Peyer's patch (tissue), 4 donors: ENCODE data around the gene VPS9D1. TPM values are rescaled to one million over a fixed set of nuclear protein-coding genes. Genes with fewer than 3 reads are reported as not detected.
"Not testable (repeated sequence)": the region's sequence is repeated elsewhere in the genome, so short reads cannot be mapped to it uniquely, and the experiment has no call there.

ENCODE experiments used
- DNase-seq, 3 donors: peaks; one replicate each; pipeline ENCODE4 v3.0.0-alpha.2; 2017 to 2019
- H3K27ac ChIP-seq, 4 donors: fragments of 200-600 bp; sonication (generic); one replicate each; pipeline ENCODE4 v1.5.1; 2016 to 2019
- H3K27me3 ChIP-seq, 2 donors: fragments of 200-600 bp; sonication (generic); one replicate each; pipeline ENCODE4 v1.5.1; 2019
- H3K36me3 ChIP-seq, 3 donors: fragments of 200-600 bp; sonication (generic); one replicate each; pipeline ENCODE4 v1.5.1; 2016 to 2019
- H3K4me1 ChIP-seq, 4 donors: fragments of 200-600 bp; sonication (generic); one replicate each; pipeline ENCODE4 v1.5.1; 2016 to 2019
- H3K4me3 ChIP-seq, 4 donors: fragments of 200-600 bp; sonication (generic); 1 replicate in 3 of 4; 2 replicates in 1 of 4; pipeline ENCODE4 v1.5.1; 2016 to 2019; ENCODE audit warnings: mild to moderate bottlenecking in 1 of 4
- H3K9me3 ChIP-seq, 4 donors: fragments of 200-600 bp; sonication (generic); one replicate each; pipeline ENCODE4 v1.5.1; 2016 to 2019; ENCODE audit warnings: mild to moderate bottlenecking in 1 of 4
- CTCF ChIP-seq, 6 experiments: fragments of 450-650 bp in 4 of 6; fragments of 200-600 bp in 2 of 6; sonication (generic) in 1 of 6; IDR thresholded peaks; one replicate each; pipeline ENCODE4 v1.5.1; 2017 to 2019; ENCODE audit warnings: antibody characterized with exemption in 6 of 6, mild to moderate bottlenecking in 3 of 6, moderate library complexity in 1 of 6
- POLR2A ChIP-seq, 2 donors: fragments of 450-650 bp; IDR thresholded peaks; one replicate each; pipeline ENCODE4 v1.5.1; 2017; ENCODE audit warnings: antibody characterized with exemption in 2 of 2, mild to moderate bottlenecking in 2 of 2, moderate library complexity in 2 of 2
- total RNA-seq, 4 donors: library from RNA; depleted of rRNA; stranded (reverse); fragments of >200 nt; gene quantifications; one replicate each; pipeline ENCODE4 v1.1.0, GENCODE V29; 2016

VPS9D1 gene
- total RNA-seq, 4 donors from 2014 or later: 14.9 to 45.9 (median 27.9) TPM

- Histone ChIP-seq H3K4me1 (peaks cover 0 to 13% (median 0%) of the 10 kb centered on the region in 4 donors), H3K36me3 (peaks cover 0 to 5% (median 0%) of the 10 kb centered on the region in 3 donors), H3K27me3 (no peaks in the 10 kb centered on the region), H3K27ac (peak overlapping the region in 3 of 4 donors; percentile 40 to 89 (median 79)), H3K9me3 (no peaks in the 10 kb centered on the region), H3K4me3 (no peak overlapping the region)
- DNase-seq: no peak
- TF ChIP-seq CTCF (IDR thresholded peaks at IDR 0.05) (no peak), POLR2A (IDR thresholded peaks at IDR 0.05) (no peak)
Observed at GRCh38 chr16:89667633-89668032, 53.1 kb downstream of the VPS9D1 start.

DNA sequence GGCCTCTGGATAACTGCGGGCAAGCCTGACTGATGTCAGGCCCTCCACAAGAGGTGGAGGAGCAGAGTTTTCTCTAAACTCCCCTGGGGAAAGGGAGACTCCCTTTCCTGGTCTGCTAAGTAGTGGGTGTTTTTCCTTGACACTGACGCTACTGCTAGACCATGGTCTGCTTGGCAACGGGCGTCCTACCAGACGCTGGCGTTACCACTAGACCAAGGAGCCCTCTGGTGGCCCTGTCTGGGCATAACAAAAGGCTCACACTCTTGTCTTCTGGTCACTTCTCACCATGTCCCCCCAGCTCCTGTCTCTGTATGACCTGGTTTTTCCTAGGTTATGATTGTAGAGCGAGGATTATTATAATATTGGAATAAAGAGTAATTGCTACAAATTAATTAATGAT, 53.7 kb downstream of the VPS9D1 start:
- DNase-seq: not testable (repeated sequence)

DNA sequence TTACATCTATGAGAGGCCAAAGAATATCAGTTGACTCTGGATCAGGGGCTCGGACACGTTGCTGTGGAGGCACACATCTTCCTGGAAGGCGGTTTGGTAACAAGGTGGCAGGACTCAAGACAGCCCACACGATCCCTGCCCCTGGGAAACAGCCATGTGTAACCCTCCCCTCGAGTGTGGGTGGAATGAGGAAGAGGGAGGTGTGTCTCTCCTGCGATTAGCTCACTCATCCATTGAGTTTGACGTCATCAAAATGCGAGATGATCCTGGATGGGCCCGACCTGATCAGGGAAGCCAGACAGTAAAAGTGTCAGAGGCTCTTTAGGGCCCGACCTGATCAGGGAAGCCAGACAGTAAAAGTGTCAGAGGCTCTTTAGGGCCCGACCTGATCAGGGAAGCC, 56.5 kb downstream of the VPS9D1 start:
- H3K36me3 ChIP-seq, H3K9me3 ChIP-seq, H3K4me1 ChIP-seq, H3K27me3 ChIP-seq, H3K4me3 ChIP-seq, H3K27ac ChIP-seq, DNase-seq: not testable (repeated sequence)

More for the DNA sequence above, 53.7 kb downstream of the VPS9D1 start:
- H3K27me3 ChIP-seq, H3K27ac ChIP-seq, H3K4me3 ChIP-seq, H3K9me3 ChIP-seq, H3K36me3 ChIP-seq: not testable (repeated sequence)
- peak in 2 of 6 experiments; percentile 10 to 16 for TF ChIP-seq CTCF (IDR thresholded peaks at IDR 0.05)
- H3K4me1 ChIP-seq: peaks cover 0 to 13% (median 0%) of the 10 kb centered on the region in 4 donors

- TF ChIP-seq CTCF (IDR thresholded peaks at IDR 0.05): no peak
- TF ChIP-seq POLR2A (IDR thresholded peaks at IDR 0.05): no peak
- Histone ChIP-seq H3K4me1 (peaks cover 4 to 19% (median 10%) of the 10 kb centered on the region in 4 donors), H3K9me3 (no peaks in the 10 kb centered on the region), H3K36me3 (peaks cover 0 to 9% (median 0%) of the 10 kb centered on the region in 3 donors), H3K27ac (no peak overlapping the region), H3K4me3 (no peak overlapping the region), H3K27me3 (no peaks in the 10 kb centered on the region)
- no peak for DNase-seq
Observed at GRCh38 chr16:89661215-89661614, 59.5 kb downstream of the VPS9D1 start.

DNA sequence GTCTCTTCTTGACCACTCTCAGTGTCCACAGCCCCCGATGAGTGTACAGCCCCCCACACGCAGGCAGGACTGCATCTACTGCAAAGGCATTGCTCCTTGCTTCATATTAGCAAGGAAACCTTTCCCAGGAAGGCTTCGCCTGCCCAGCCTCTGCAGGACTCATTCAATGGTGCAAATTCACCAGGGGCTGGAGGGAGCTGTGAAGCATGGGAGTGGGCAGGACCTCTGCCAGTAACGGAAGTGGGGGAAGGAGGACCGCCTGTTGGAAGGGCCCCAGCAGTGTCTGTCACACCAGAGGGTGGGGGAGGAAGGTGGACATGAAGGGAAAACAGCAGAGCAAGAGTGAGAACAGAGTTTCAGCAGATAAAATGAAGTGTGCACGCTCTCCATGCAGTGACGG, 60.6 kb downstream of the VPS9D1 start:
- H3K9me3 ChIP-seq: no peaks in the 10 kb centered on the region
- no peak overlapping the region for H3K27ac ChIP-seq
- DNase-seq: no peak
- H3K4me1 ChIP-seq: peaks cover 4 to 27% (median 11%) of the 10 kb centered on the region in 4 donors
- H3K27me3 ChIP-seq: no peaks in the 10 kb centered on the region
- peaks cover 0 to 9% (median 0%) of the 10 kb centered on the region in 3 donors for H3K36me3 ChIP-seq
- H3K4me3 ChIP-seq: no peak overlapping the region
- TF ChIP-seq CTCF (IDR thresholded peaks at IDR 0.05): no peak
- no peak for TF ChIP-seq POLR2A (IDR thresholded peaks at IDR 0.05)

DNA sequence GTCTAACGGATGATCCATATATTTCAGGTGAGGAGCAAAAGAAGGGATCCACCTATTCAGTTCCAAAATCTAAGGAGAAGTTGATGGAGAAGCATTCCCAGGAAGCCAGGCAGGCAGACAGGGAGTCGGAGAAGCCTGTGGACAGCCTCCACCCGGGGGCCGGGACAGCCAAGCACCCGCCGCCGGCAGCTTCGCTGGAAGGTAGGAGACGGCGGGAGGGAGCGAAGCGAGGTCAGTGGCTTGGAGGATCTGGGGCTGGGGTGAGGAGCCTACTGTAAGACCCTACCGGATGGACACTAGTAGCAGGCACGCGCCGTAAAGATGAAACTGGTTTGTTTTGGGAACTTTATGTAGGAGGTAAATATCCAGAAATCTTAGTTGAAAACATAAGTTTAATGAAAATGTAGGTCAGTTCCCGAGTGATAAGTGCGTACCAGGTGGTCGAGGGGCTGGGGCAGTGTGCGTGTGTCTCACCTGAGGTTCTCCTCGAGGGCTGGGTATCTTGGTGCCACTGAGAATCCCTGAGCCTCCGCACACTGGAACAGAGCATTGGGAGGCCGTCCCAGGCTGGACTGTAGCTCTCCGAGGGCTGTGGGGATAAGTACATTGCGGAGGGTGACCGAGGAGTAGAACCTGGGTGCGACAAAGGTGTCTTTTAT, 62.3 kb downstream of the VPS9D1 start:
- Histone ChIP-seq H3K4me3 (peak overlapping the region; percentile 85 to 99 (median 91)), H3K27me3 (no peaks in the 10 kb centered on the region), H3K27ac (peak overlapping the region; percentile 85 to 90 (median 90)), H3K4me1 (peaks cover 4 to 30% (median 11%) of the 10 kb centered on the region in 4 donors), H3K9me3 (no peaks in the 10 kb centered on the region), H3K36me3 (peaks cover 0 to 16% (median 0%) of the 10 kb centered on the region in 3 donors)
- TF ChIP-seq CTCF (IDR thresholded peaks at IDR 0.05) (no peak), POLR2A (IDR thresholded peaks at IDR 0.05) (peak in 1 of 2 donors; percentile 34)
- DNase-seq: no peak
